ENCODE data around the gene SLC25A4. TPM values are rescaled to one million over a fixed set of nuclear protein-coding genes. Genes with fewer than 3 reads are reported as not detected.

The SLC25A4 gene
- total and polyA plus RNA-seq, 10 of the 15 experiments (the other 5 are each of a cell fraction or from before 2014, with no cell fraction given): 12.6 to 161 (median 38.2) TPM

GRCh38 chr4:185134307-185134869, 8.7 kb upstream of the SLC25A4 start (continued):
- TF ChIP-seq ETV6 (conservative IDR thresholded peaks at IDR 0.05 in 1 of 2, IDR thresholded peaks at IDR 0.05 in 1 of 2; ENCODE audit: borderline replicate concordance in 1 of 2, low read depth in 1 of 2): no peak
- TF ChIP-seq SIX5 (IDR thresholded peaks at IDR 0.05; ENCODE audit: low read depth, low read length, severe bottlenecking): no peak
- TF ChIP-seq KDM1A (IDR thresholded peaks at IDR 0.05; ENCODE audit: borderline replicate concordance): no peak
- TF ChIP-seq SMC3 (IDR thresholded peaks at IDR 0.05; ENCODE audit: borderline replicate concordance, low read length): peak; percentile 69; the same call in 1 of the 2 replicates
- TF ChIP-seq MTA2 (IDR thresholded peaks at IDR 0.05; ENCODE audit: low read depth): no peak
- TF ChIP-seq NRF1 (conservative IDR thresholded peaks at IDR 0.05; ENCODE audit: low read depth, low read length): no peak
- no peak for TF ChIP-seq IKZF2 (IDR thresholded peaks at IDR 0.05)
- TF ChIP-seq CEBPB (IDR thresholded peaks at IDR 0.05; ENCODE audit: borderline replicate concordance in 1 of 2, low read depth in 2 of 2, low read length in 2 of 2): no peak
- no peak for TF ChIP-seq DPF2 (IDR thresholded peaks at IDR 0.05)
- TF ChIP-seq RAD21 (IDR thresholded peaks at IDR 0.05; ENCODE audit: insufficient read depth, low read depth, low read length): peak; percentile 79
- TF ChIP-seq BCL3 (IDR thresholded peaks at IDR 0.05; ENCODE audit: borderline replicate concordance, insufficient read depth, low read depth, low read length, poor library complexity, severe bottlenecking): no peak
- no peak for TF ChIP-seq PBX3 (IDR thresholded peaks at IDR 0.05; ENCODE audit: insufficient replicate concordance, low read depth, low read length)
- TF ChIP-seq YBX1 (IDR thresholded peaks at IDR 0.05): no peak
- TF ChIP-seq REST (IDR thresholded peaks at IDR 0.05; ENCODE audit: low read depth, low read length): no peak
- TF ChIP-seq HDAC2 (IDR thresholded peaks at IDR 0.05): no peak
- no peak for TF ChIP-seq TARDBP (IDR thresholded peaks at IDR 0.05; ENCODE audit: borderline replicate concordance)
- TF ChIP-seq NR2C1 (IDR thresholded peaks at IDR 0.05): no peak
- TF ChIP-seq GABPA (IDR thresholded peaks at IDR 0.05; ENCODE audit: low read depth): no peak
- TF ChIP-seq RB1 (IDR thresholded peaks at IDR 0.05; ENCODE audit: borderline replicate concordance): 0 out of 2 replicates have a peak, but pooled peaks have one; percentile 10
- peak; percentile 93 for TF ChIP-seq ZNF24 (IDR thresholded peaks at IDR 0.05)
- TF ChIP-seq ZNF622 (IDR thresholded peaks at IDR 0.05): no peak
- TF ChIP-seq EED (IDR thresholded peaks at IDR 0.05; ENCODE audit: low read depth): no peak
- TF ChIP-seq POU2F2 (IDR thresholded peaks at IDR 0.05; ENCODE audit: borderline replicate concordance, low read depth, low read length): no peak
- TF ChIP-seq BRCA1 (IDR thresholded peaks at IDR 0.05; ENCODE audit: low read depth, low read length): no peak
